RWPE2 (cell line): ENCODE data around the gene TTLL6.
"Not testable (repeated sequence)": the region's sequence is repeated elsewhere in the genome, so short reads cannot be mapped to it uniquely, and the experiment has no call there.

Experiments used
- ATAC-seq: fragments of 200-7000 bp; cut with Tn5 transposase; 3 replicates; pipeline ENCODE4 v1.9.1; 2021; ENCODE audit warnings: low read depth
- DNase-seq: peaks from one replicate; pipeline ENCODE4 v3.0.0-alpha.2; 2020; ENCODE audit warnings: low spot score
- H3K27ac ChIP-seq: fragments of 450-650 bp; 2 replicates; pipeline ENCODE4 v1.5.1; 2017; ENCODE audit warnings: mild to moderate bottlenecking; ENCODE audit not compliant: poor library complexity, severe bottlenecking
- H3K27me3 ChIP-seq: fragments of 250-450 bp; sonication (Bioruptor Pico); 2 replicates; pipeline ENCODE4 v1.5.1; 2021; ENCODE audit warnings: mild to moderate bottlenecking, moderate library complexity; ENCODE audit not compliant: insufficient read depth, poor library complexity, severe bottlenecking
- H3K36me3 ChIP-seq: fragments of 250-450 bp; sonication (Bioruptor Pico); 2 replicates; pipeline ENCODE4 v1.5.1; 2020; ENCODE audit warnings: low read depth, mild to moderate bottlenecking, moderate library complexity
- H3K4me1 ChIP-seq: fragments of 250-450 bp; sonication (Bioruptor Pico); 2 replicates; pipeline ENCODE4 v1.5.1; 2021; ENCODE audit warnings: mild to moderate bottlenecking, moderate library complexity; ENCODE audit not compliant: insufficient read depth, poor library complexity, severe bottlenecking
- H3K4me3 ChIP-seq: fragments of 250-450 bp; sonication (Bioruptor Pico); 2 replicates; pipeline ENCODE4 v1.5.1; 2021; ENCODE audit warnings: mild to moderate bottlenecking, moderate library complexity; ENCODE audit not compliant: severe bottlenecking
- H3K9me3 ChIP-seq: fragments of 250-450 bp; sonication (Bioruptor Pico); 2 replicates; pipeline ENCODE4 v1.5.1; 2021; ENCODE audit warnings: mild to moderate bottlenecking, moderate library complexity; ENCODE audit not compliant: severe bottlenecking
- CTCF ChIP-seq: fragments of 450-650 bp; IDR thresholded peaks from one replicate; pipeline ENCODE4 v1.5.1; 2017; ENCODE audit warnings: mild to moderate bottlenecking, moderate library complexity; ENCODE audit not compliant: poor library complexity, severe bottlenecking

Gene TTLL6

GRCh38 chr17:48831549-48831883, 14.5 kb upstream of the TTLL6 start:
- DNase-seq = no peak
- Histone ChIP-seq H3K9me3 (no peaks in the 10 kb centered on the region), H3K27me3 (no peaks in the 10 kb centered on the region), H3K4me3 (peak overlapping the region; percentile 55), H3K4me1 (peaks cover 12% of the 10 kb centered on the region), H3K36me3 (peaks cover 4% of the 10 kb centered on the region; the same call in 1 of the 2 replicates), H3K27ac (no peak overlapping the region)
- ATAC-seq = no peak; the same call in 2 of the 3 replicates
- no peak for TF ChIP-seq CTCF

- ATAC-seq (peak; percentile 96), DNase-seq (peak; percentile 94)
- Histone ChIP-seq H3K4me1 (peaks cover 12% of the 10 kb centered on the region), H3K4me3 (peak within 1 kb of the TSS; percentile 55), H3K9me3 (no peaks in the 10 kb centered on the region), H3K36me3 (peaks cover 4% of the 10 kb centered on the region; the same call in 1 of the 2 replicates), H3K27me3 (no peaks in the 10 kb centered on the region), H3K27ac (peak within 1 kb of the TSS; percentile 5)
- no peak for TF ChIP-seq CTCF
Observed at GRCh38 chr17:48830840-48831548, 14.0 kb upstream of the TTLL6 start, which contains the start of gene CALCOCO2. TSS of gene CALCOCO2 (plus strand) at chr17:48831035. CDS start at chr17:48841708, 10,673 bp downstream.

- TF ChIP-seq CTCF = no peak
Observed at GRCh38 chr17:48825446-48826381, 8.7 kb upstream of the TTLL6 start.

GRCh38 chr17:48820936-48821335, 3.9 kb upstream of the TTLL6 start:
- not testable (repeated sequence) for H3K4me1 ChIP-seq, H3K27ac ChIP-seq, H3K27me3 ChIP-seq, H3K36me3 ChIP-seq, DNase-seq, ATAC-seq, H3K4me3 ChIP-seq, H3K9me3 ChIP-seq

More at GRCh38 chr17:48825446-48826381, 8.7 kb upstream of the TTLL6 start:
- H3K27me3 ChIP-seq = no peaks in the 10 kb centered on the region
- no peak overlapping the region for H3K4me3 ChIP-seq
- peaks cover 12% of the 10 kb centered on the region for H3K4me1 ChIP-seq
- H3K36me3 ChIP-seq = no peaks in the 10 kb centered on the region
- DNase-seq (no peak), ATAC-seq (peak; percentile 29; the same call in 2 of the 3 replicates)
- no peaks in the 10 kb centered on the region for H3K9me3 ChIP-seq
- peak overlapping the region; percentile 7 for H3K27ac ChIP-seq

- H3K4me3 ChIP-seq = no peak overlapping the region
- H3K36me3 ChIP-seq = no peaks in the 10 kb centered on the region
- DNase-seq = no peak
- H3K4me1 ChIP-seq = no peaks in the 10 kb centered on the region
- H3K27me3 ChIP-seq = no peaks in the 10 kb centered on the region
- H3K27ac ChIP-seq = no peak overlapping the region
- no peaks in the 10 kb centered on the region for H3K9me3 ChIP-seq
- no peak for TF ChIP-seq CTCF
- no peak for ATAC-seq
Observed at GRCh38 chr17:48819466-48819865, 2.4 kb upstream of the TTLL6 start.
